ENCODE measurements around the gene COL16A1.

DNA sequence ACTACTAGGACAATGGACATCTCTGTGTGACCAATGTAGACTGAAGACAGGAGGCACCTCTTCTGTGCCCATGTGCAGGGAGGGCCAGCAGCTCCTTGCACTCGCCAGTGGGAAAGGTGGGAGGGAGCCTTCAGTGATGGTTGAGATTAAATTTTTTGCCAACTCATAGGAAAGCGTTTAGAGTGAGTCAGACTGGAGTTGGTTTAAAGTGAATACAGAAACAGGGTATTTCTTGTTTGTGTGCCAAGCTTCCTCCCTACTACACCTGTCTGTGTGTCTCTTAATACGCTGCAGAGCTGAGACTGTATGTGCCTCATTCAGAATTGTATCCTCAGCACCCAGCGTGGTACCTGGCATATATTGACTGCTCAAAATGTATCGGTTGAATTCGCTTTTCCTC, 13.5 kb upstream of the COL16A1 start:
- TF ChIP-seq, protein P1, sequence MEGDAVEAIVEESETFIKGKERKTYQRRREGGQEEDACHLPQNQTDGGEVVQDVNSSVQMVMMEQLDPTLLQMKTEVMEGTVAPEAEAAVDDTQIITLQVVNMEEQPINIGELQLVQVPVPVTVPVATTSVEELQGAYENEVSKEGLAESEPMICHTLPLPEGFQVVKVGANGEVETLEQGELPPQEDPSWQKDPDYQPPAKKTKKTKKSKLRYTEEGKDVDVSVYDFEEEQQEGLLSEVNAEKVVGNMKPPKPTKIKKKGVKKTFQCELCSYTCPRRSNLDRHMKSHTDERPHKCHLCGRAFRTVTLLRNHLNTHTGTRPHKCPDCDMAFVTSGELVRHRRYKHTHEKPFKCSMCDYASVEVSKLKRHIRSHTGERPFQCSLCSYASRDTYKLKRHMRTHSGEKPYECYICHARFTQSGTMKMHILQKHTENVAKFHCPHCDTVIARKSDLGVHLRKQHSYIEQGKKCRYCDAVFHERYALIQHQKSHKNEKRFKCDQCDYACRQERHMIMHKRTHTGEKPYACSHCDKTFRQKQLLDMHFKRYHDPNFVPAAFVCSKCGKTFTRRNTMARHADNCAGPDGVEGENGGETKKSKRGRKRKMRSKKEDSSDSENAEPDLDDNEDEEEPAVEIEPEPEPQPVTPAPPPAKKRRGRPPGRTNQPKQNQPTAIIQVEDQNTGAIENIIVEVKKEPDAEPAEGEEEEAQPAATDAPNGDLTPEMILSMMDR (conservative IDR thresholded peaks at IDR 0.05; ENCODE audit: low read length), result no peak
- TF ChIP-seq EZH2phosphoT487 (IDR thresholded peaks at IDR 0.05; ENCODE audit: borderline replicate concordance), result no peak

All from Loucy (cell line).